GM21526 (cell line): ENCODE results near the gene GALNT2.

Experiments used
- ATAC-seq: cut with Tn5 transposase; IDR thresholded peaks from one replicate; pipeline ENCODE4 v1.9.1; 2021; ENCODE audit warnings: moderate library complexity; ENCODE audit not compliant: unreplicated experiment, low FRiP score

The GALNT2 gene

DNA sequence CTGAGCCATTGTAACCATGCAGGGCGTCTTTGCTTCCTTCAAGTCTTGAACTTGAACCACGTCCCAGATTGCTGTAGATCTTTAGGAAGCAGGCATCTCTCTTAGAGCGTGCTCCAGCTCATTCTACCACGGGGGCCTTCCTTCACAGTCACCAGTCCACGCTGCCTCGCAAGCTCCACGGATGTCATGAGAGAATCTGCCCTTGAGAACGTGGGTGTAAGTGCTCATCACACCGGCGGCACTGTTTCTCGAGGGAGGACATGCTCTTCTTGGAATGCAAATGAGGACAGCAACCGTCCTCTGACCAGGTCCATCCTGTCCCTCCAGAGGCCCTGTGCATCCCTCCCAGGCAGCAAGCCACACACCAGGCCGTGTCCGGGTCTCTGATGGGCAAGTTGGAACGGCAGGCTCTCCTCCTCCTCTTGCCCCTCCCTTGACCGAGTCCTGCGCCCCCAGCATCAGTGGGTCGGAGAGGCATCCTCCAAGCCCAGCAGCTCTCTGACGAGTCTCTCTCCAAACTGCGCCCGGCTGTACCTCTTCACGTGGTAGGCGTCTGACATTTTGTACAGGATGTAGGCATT is 256.0 kb downstream of the GALNT2 start:
- no peak for ATAC-seq

DNA sequence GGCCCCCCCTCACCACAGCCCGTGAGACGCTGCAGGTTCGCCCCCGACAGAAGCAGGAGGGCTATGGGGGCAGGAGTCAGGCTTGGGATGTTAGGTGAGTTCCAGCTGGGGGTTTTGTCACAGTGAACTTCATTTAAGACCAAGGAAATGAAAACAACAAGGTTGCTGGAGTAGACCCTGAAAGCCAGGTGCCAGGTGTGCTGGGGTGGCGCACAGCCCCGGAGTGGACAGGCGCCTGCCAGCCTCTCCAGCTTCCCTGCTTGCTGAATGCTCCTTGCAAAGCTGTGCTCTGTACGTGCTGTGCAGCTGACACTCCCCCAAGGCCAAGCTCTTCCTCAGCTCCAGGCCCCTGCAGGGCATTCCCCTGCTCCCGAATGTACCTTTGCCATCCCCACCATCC is 256.6 kb downstream of the GALNT2 start:
- no peak for ATAC-seq

DNA sequence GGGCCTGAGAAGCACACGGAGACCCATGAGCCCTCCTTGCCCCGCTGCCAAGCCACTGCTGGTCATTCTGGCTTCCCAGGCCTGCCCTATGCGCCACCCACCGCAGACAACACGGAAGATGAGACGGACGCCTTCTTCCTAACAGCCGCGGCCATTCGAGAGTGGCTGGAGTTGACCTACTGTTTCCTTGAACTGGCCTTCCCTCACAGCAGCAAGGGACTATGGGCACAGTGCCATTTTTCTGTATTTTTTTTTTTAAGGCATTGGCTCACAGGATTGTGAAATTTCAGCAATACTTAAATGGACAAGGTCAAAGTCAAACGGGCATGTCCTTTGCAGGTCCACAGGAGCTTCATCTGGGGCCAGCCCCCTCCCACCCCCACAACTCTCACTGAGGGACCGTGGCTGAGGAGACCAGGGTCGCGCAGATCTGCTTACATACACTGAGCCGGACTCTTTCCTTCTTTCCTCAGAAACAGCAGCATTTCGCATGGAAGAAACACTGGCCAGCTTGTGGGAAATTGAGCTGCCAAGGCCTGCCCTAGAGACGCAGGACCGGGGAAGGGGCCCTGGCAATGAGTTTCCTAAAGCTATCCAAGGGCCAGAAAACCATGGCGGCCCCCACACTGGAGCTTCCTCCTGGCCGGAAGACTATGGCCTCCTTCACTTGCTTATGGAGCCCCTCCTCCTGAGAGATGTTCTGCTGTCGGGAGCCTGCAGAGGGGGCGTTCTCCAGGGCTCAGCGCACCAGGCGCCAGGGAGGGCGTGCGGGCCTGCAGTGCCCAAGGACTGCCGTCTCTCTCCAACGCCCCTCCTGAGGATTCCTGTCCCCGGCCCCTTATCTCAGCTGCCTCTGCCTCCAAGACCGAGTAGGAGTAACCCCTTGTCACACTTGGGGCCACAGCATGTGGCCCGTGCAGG is 260.2 kb downstream of the GALNT2 start:
- ATAC-seq: no peak

DNA sequence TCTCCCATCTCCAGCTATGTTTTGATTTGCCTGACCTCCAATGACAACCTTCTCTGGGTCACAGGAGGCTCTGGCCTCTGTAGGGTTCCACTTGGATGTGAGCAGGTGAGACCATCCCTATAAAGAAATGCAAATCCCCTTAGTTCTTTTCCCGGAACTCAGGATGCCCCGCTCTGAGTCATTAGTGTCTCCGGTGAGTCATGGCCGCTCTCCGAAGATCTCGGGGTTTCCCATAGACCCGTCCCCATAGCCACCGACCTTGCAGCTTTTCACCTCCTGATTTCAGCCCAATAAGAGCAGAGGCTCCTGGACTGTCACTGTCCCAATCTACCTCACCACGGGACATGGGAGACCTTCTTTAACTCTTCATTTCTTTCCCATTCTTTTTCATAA is 260.9 kb downstream of the GALNT2 start:
- no peak for ATAC-seq

DNA sequence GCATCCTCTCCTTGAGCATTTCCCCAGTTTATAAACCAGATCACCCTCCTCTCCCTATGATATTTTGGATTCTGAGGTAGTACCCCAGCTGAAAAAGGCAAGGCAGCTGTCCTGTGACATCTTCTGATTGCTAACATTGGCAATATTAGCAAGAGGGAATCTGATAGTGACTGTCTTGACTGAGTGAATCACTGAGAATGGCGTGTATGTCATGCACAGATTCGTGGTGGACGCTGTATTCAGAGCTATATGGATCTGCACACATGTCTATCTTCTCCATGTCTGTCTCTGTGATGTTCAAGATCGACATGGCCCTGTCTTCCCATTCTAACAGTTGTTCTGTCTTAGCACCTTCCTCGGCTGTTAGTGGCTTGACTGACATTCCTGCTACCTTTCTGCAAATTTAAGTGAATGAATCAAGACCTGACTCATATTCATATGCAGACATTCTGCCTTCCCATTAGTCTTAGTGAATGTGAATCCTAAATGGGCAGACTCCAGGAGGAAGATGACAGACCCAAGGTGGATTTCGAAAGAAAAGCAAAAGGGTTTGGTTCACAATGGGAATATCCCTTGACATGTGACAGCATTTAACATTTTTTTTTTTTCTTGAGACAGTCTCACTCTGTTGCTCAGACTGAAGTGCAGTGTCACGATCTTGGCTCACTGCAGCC is 261.4 kb downstream of the GALNT2 start:
- ATAC-seq: no peak

- ATAC-seq: no peak
Observed at GRCh38 chr1:230330157-230330556, 263.1 kb downstream of the GALNT2 start.
